DND-41 (cell line): Measurements from ENCODE around the gene MTREX.
A peak's percentile ranks its signal among the peaks of the same experiment; 100 is the strongest.

ENCODE experiments used
- ATAC-seq: fragments of 200-7000 bp; cut with Tn5 transposase; 3 replicates; pipeline ENCODE4 v1.9.1; 2021; ENCODE audit warnings: low read depth; ENCODE audit not compliant: insufficient read depth
- DNase-seq: peaks from one replicate; pipeline ENCODE4 v3.0.0-alpha.2; 2020
- H2AFZ ChIP-seq: 2 replicates; pipeline ENCODE4 v1.6.0; 2012; ENCODE audit warnings: low read depth, low read length
- H3K27ac ChIP-seq: 2 replicates; pipeline ENCODE4 v1.5.1; 2012; ENCODE audit warnings: low read length, inconsistent platforms
- H3K27me3 ChIP-seq: fragments of 200-600 bp; sonication (generic); 2 replicates; pipeline ENCODE4 v1.6.0; 2012; ENCODE audit warnings: low read length, mild to moderate bottlenecking, inconsistent platforms; ENCODE audit not compliant: insufficient read depth, poor library complexity
- H3K36me3 ChIP-seq: 2 replicates; pipeline ENCODE4 v1.5.1; 2012; ENCODE audit warnings: low read length, inconsistent platforms; ENCODE audit not compliant: insufficient read depth
- H3K4me1 ChIP-seq: 2 replicates; pipeline ENCODE4 v1.5.1; 2012; ENCODE audit warnings: mild to moderate bottlenecking, low read length; ENCODE audit not compliant: insufficient read depth
- H3K4me2 ChIP-seq: 2 replicates; pipeline ENCODE4 v1.6.0; 2012; ENCODE audit warnings: mild to moderate bottlenecking, moderate library complexity, low read length, inconsistent platforms; ENCODE audit not compliant: insufficient read depth
- H3K4me3 ChIP-seq, 2 experiments: fragments of 200-600 bp in 1 of 2; shearing (Covaris generic) in 1 of 2; 2 replicates each; pipeline ENCODE4 v1.5.1; 2012 to 2016; ENCODE audit warnings: inconsistent platforms in 2 of 2, low read length in 2 of 2, mild to moderate bottlenecking in 2 of 2, low read depth in 1 of 2, moderate library complexity in 1 of 2
- H3K79me2 ChIP-seq: 2 replicates; pipeline ENCODE4 v1.6.0; 2012; ENCODE audit warnings: low read length, inconsistent platforms; ENCODE audit not compliant: insufficient read depth
- H3K9ac ChIP-seq: 2 replicates; pipeline ENCODE4 v1.6.0; 2012; ENCODE audit warnings: low read depth, mild to moderate bottlenecking, inconsistent platforms, low read length, moderate library complexity
- H3K9me3 ChIP-seq: 2 replicates; pipeline ENCODE4 v1.5.1; 2012; ENCODE audit warnings: low read length, moderate library complexity, mild to moderate bottlenecking, inconsistent platforms; ENCODE audit not compliant: insufficient read depth, severe bottlenecking
- H4K20me1 ChIP-seq: 2 replicates; pipeline ENCODE4 v1.6.0; 2012; ENCODE audit warnings: low read length; ENCODE audit not compliant: insufficient read depth
- CTCF ChIP-seq: IDR thresholded peaks from 2 replicates; pipeline ENCODE4 v1.5.1; 2012; ENCODE audit warnings: borderline replicate concordance, low read length, moderate library complexity, mild to moderate bottlenecking; ENCODE audit not compliant: poor library complexity, severe bottlenecking; ENCODE audit errors: extremely low read depth
- EZH2 ChIP-seq: IDR thresholded peaks from 3 replicates; pipeline ENCODE4 v1.6.1; 2012; ENCODE audit warnings: borderline replicate concordance, low read depth, mild to moderate bottlenecking, moderate library complexity, low read length, inconsistent platforms; ENCODE audit not compliant: severe bottlenecking

The MTREX gene

DNA sequence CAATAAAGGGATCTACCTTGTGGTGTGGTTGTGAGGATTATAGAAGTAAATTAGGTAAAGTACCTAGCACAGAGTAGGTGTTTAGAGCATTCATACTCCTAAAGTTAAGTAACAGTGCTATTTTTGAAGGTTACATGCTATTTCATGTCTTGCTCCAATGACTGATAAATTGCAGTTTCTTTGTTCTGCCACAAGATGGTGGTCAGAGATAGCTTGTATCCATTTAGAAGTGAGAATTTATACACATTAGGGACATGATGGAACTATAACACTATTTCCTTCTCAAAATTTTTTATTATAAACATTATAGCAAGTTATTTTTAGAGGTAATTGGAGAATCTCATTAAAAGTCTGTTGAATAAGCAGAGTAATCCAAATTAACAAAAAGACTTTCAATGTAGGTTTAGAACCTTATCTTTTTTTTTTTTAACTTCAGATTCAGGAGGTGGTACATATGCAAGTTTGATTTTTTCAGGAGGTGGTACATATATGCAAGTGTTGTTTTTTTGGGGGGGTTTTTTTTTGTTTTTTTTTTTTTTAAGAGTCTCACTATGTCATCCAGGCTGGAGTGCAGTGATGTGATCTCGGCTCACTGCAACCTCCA lies 17.1 kb downstream of the MTREX start:
- Histone ChIP-seq H3K4me3 (no peak overlapping the region), H3K9me3 (no peaks in the 10 kb centered on the region), H3K36me3 (peaks cover 58% of the 10 kb centered on the region), H3K9ac (no peak overlapping the region), H3K4me1 (peaks cover 25% of the 10 kb centered on the region), H2AFZ (no peak overlapping the region), H3K4me2 (no peak overlapping the region), H4K20me1 (peaks cover 6% of the 10 kb centered on the region; the same call in 1 of the 2 replicates), H3K79me2 (peaks cover 51% of the 10 kb centered on the region), H3K27ac (no peak overlapping the region), H3K27me3 (no peaks in the 10 kb centered on the region)
- DNase-seq (no peak), ATAC-seq (peak; percentile 75)
- TF ChIP-seq EZH2 (no peak), CTCF (peak; percentile 81)

DNA sequence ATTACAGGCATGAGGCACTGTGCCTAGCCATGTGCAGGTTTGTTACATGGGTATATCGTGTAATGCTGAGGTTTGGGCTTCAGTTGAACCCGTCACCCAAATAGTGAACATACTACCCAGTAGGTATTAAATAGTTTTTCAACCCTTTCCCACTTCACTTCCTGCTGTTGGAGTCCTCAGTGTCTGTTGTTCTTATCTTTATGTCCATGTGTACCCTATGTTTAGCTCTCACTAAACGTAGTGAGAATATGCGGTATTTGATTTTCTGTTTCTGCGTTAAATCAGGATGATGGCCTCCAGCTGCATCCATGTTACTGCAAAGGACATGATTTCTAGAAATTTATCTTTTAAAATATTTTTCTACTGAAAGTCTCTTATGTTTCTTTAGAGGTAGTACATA lies 17.8 kb downstream of the MTREX start:
- ATAC-seq: no peak
- H3K79me2 ChIP-seq: peaks cover 46% of the 10 kb centered on the region
- no peak overlapping the region for H3K4me3 ChIP-seq
- H3K4me1 ChIP-seq: peaks cover 25% of the 10 kb centered on the region
- H4K20me1 ChIP-seq: peaks cover 6% of the 10 kb centered on the region; the same call in 1 of the 2 replicates
- H3K9me3 ChIP-seq: no peaks in the 10 kb centered on the region
- DNase-seq: no peak
- H3K27me3 ChIP-seq: no peaks in the 10 kb centered on the region
- no peak for TF ChIP-seq CTCF
- TF ChIP-seq EZH2: no peak
- H2AFZ ChIP-seq: no peak overlapping the region
- peaks cover 65% of the 10 kb centered on the region for H3K36me3 ChIP-seq
- H3K4me2 ChIP-seq: no peak overlapping the region
- no peak overlapping the region for H3K27ac ChIP-seq
- H3K9ac ChIP-seq: no peak overlapping the region

GRCh38 chr5:55327281-55327680 lies 19.5 kb downstream of the MTREX start:
- H4K20me1 ChIP-seq: peaks cover 3% of the 10 kb centered on the region; the same call in 1 of the 2 replicates
- peaks cover 25% of the 10 kb centered on the region for H3K4me1 ChIP-seq
- DNase-seq (no peak), ATAC-seq (peak; percentile 31; the same call in 1 of the 3 replicates)
- no peak overlapping the region for H3K9ac ChIP-seq
- TF ChIP-seq EZH2: no peak
- no peak for TF ChIP-seq CTCF
- H3K9me3 ChIP-seq: no peaks in the 10 kb centered on the region
- H3K27ac ChIP-seq: no peak overlapping the region
- H2AFZ ChIP-seq: no peak overlapping the region
- H3K27me3 ChIP-seq: no peaks in the 10 kb centered on the region
- H3K79me2 ChIP-seq: peaks cover 34% of the 10 kb centered on the region
- H3K4me3 ChIP-seq: no peak overlapping the region
- peaks cover 74% of the 10 kb centered on the region for H3K36me3 ChIP-seq
- no peak overlapping the region for H3K4me2 ChIP-seq
